NCI-H446 treated with DMSO at 0.1 percent for 48 hours (cell line): Measurements from ENCODE around the gene ANKH.
"Not testable (repeated sequence)": the region's sequence is repeated elsewhere in the genome, so short reads cannot be mapped to it uniquely, and the experiment has no call there.

Experiments
- DNase-seq: peaks from one replicate; lab custom pipeline; 2025; lab: John Stamatoyannopoulos, UW

Gene ANKH

GRCh38 chr5:14882658-14883580 is 11.3 kb upstream of the ANKH start:
- DNase-seq, result no peak

GRCh38 chr5:14881826-14882225 is 10.2 kb upstream of the ANKH start:
- no peak for DNase-seq

GRCh38 chr5:14880688-14881087 is 9.1 kb upstream of the ANKH start:
- DNase-seq, result no peak

- no peak for DNase-seq
Observed at GRCh38 chr5:14879937-14880589, 8.5 kb upstream of the ANKH start.

- no peak for DNase-seq
Observed at GRCh38 chr5:14879393-14879792, 7.8 kb upstream of the ANKH start.

GRCh38 chr5:14878192-14878591 is 6.6 kb upstream of the ANKH start:
- DNase-seq, result not testable (repeated sequence)

- DNase-seq, result no peak
Observed at GRCh38 chr5:14876095-14876494, 4.5 kb upstream of the ANKH start.

GRCh38 chr5:14873790-14874189 is 2.2 kb upstream of the ANKH start:
- DNase-seq, result no peak

- DNase-seq, result no peak
Observed at GRCh38 chr5:14873093-14873492, 1.5 kb upstream of the ANKH start.

GRCh38 chr5:14872070-14872989 is 752 bp upstream of the ANKH start:
- no peak for DNase-seq

GRCh38 chr5:14870337-14871213 is 1.0 kb downstream of the ANKH start:
- no peak for DNase-seq

GRCh38 chr5:14869668-14870164 is 1.9 kb downstream of the ANKH start:
- no peak for DNase-seq

- DNase-seq, result no peak
Observed at GRCh38 chr5:14869233-14869632, 2.3 kb downstream of the ANKH start.

GRCh38 chr5:14868771-14869170 is 2.8 kb downstream of the ANKH start:
- no peak for DNase-seq

GRCh38 chr5:14864181-14864812 is 7.3 kb downstream of the ANKH start:
- no peak for DNase-seq

GRCh38 chr5:14863105-14863504 is 8.5 kb downstream of the ANKH start:
- DNase-seq, result no peak

- DNase-seq, result no peak
Observed at GRCh38 chr5:14861123-14861765, 10.3 kb downstream of the ANKH start.

- DNase-seq, result no peak
Observed at GRCh38 chr5:14859980-14860379, 11.6 kb downstream of the ANKH start.

GRCh38 chr5:14859150-14859549 is 12.4 kb downstream of the ANKH start:
- DNase-seq, result no peak

GRCh38 chr5:14855366-14855765 is 16.2 kb downstream of the ANKH start:
- DNase-seq, result no peak
